Activated CD8-positive, alpha-beta T cell treated with anti-CD3 and anti-CD28 coated beads, Interleukin-2, amount 10 ng/mL, durations not matched to agents 7 days and 5 days (primary cell): ENCODE data around the gene BTRC. TPM values are rescaled to one million over a fixed set of nuclear protein-coding genes. Genes with fewer than 3 reads are reported as not detected.

Source experiments
- ATAC-seq: fragments of 150-1000 bp; cut with Tn5 transposase; one replicate; pipeline ENCODE4 v1.10.0; 2021; ENCODE audit warnings: moderate library complexity
- CTCF ChIA-PET: fragments of 350-600 bp; sonication (Branson Sonifier 250); formaldehyde crosslinking; loops from one replicate; lab custom pipeline; 2021; ENCODE audit warnings: antibody characterized with exemption; lab: Charles Lee
- POLR2A ChIA-PET: fragments of 350-600 bp; sonication (Branson Sonifier 250); formaldehyde crosslinking; loops from one replicate; lab custom pipeline; 2021; ENCODE audit warnings: antibody characterized with exemption; lab: Charles Lee
- DNase-seq: peaks from one replicate; pipeline ENCODE4 v3.0.0-alpha.2; 2020
- H3K27ac Mint-ChIP-seq: one replicate; pipeline ENCODE4 v1.8.0; 2021; ENCODE audit warnings: mild to moderate bottlenecking, mixed read lengths
- H3K27me3 Mint-ChIP-seq: one replicate; pipeline ENCODE4 v1.8.0; 2021; ENCODE audit warnings: low read depth, mixed read lengths
- H3K36me3 Mint-ChIP-seq: one replicate; pipeline ENCODE4 v1.8.0; 2021; ENCODE audit warnings: low read depth, mixed read lengths
- H3K4me1 Mint-ChIP-seq: one replicate; pipeline ENCODE4 v1.8.0; 2021; ENCODE audit warnings: low read depth, mixed read lengths
- H3K4me3 Mint-ChIP-seq: one replicate; pipeline ENCODE4 v1.8.0; 2021; ENCODE audit warnings: mild to moderate bottlenecking, mixed read lengths
- H3K9me3 Mint-ChIP-seq: one replicate; pipeline ENCODE4 v1.8.0; 2022; ENCODE audit warnings: mixed read lengths; ENCODE audit not compliant: insufficient read depth
- total RNA-seq, 2 experiments: library from RNA; stranded (reverse); gene quantifications; one replicate each; pipeline ENCODE4 v1.2.3, GENCODE V29; 2021

BTRC gene
- total RNA-seq, 2 experiments from 2014 or later = 11.0 to 11.2 TPM

GRCh38 chr10:101557541-101557940, 203.6 kb downstream of the BTRC start:
- Mint-ChIP-seq H3K36me3 (peaks cover 2% of the 10 kb centered on the region), H3K27ac (peak overlapping the region; percentile 31), H3K27me3 (no peaks in the 10 kb centered on the region), H3K4me1 (peaks cover 20% of the 10 kb centered on the region), H3K9me3 (no peaks in the 10 kb centered on the region), H3K4me3 (no peak overlapping the region)
- DNase-seq (no peak), ATAC-seq (no peak)
- ChIA-PET POLR2A (no interaction called here), CTCF (interaction anchor here (5.2 kb wide), 1 partner anchor 13 kb away, joined by 37 read pairs; no protein-coding TSS in a partner anchor)

GRCh38 chr10:101558204-101558603, 204.2 kb downstream of the BTRC start:
- DNase-seq (no peak), ATAC-seq (peak; percentile 70)
- no peaks in the 10 kb centered on the region for H3K9me3 Mint-ChIP-seq
- H3K27me3 Mint-ChIP-seq = no peaks in the 10 kb centered on the region
- ChIA-PET POLR2A (no interaction called here), CTCF (interaction anchor here (0.7 to 5.2 kb wide), 2 partner anchors 12 to 22 kb away, joined by 3 to 37 read pairs; no protein-coding TSS in a partner anchor)
- peak overlapping the region; percentile 31 for H3K27ac Mint-ChIP-seq
- H3K4me3 Mint-ChIP-seq = no peak overlapping the region
- peaks cover 20% of the 10 kb centered on the region for H3K4me1 Mint-ChIP-seq
- no peaks in the 10 kb centered on the region for H3K36me3 Mint-ChIP-seq

- Mint-ChIP-seq H3K27ac (peak overlapping the region; percentile 31), H3K9me3 (no peaks in the 10 kb centered on the region), H3K4me3 (no peak overlapping the region), H3K4me1 (peaks cover 20% of the 10 kb centered on the region), H3K27me3 (peaks cover 2% of the 10 kb centered on the region), H3K36me3 (no peaks in the 10 kb centered on the region)
- ATAC-seq (no peak), DNase-seq (no peak)
- ChIA-PET POLR2A (no interaction called here), CTCF (interaction anchor here (0.7 to 5.2 kb wide), 2 partner anchors 11 to 23 kb away, joined by 3 to 37 read pairs; no protein-coding TSS in a partner anchor)
These were observed 205.0 kb downstream of the BTRC start for GRCh38 chr10:101558671-101559595.

- DNase-seq (no peak), ATAC-seq (no peak)
- H3K27ac Mint-ChIP-seq = peak overlapping the region; percentile 32
- peaks cover 20% of the 10 kb centered on the region for H3K4me1 Mint-ChIP-seq
- peaks cover 2% of the 10 kb centered on the region for H3K27me3 Mint-ChIP-seq
- no peaks in the 10 kb centered on the region for H3K36me3 Mint-ChIP-seq
- H3K4me3 Mint-ChIP-seq = no peak overlapping the region
- ChIA-PET CTCF (interaction anchor here (1.0 kb wide), 1 partner anchor 10 kb away, joined by 7 read pairs; no protein-coding TSS in a partner anchor), POLR2A (interaction anchor here (0.6 kb wide), 1 partner anchor 32 kb away, joined by 6 read pairs; no protein-coding TSS in a partner anchor)
- H3K9me3 Mint-ChIP-seq = no peaks in the 10 kb centered on the region
These were observed 205.8 kb downstream of the BTRC start for GRCh38 chr10:101559596-101560297.

- Mint-ChIP-seq H3K4me3 (no peak overlapping the region), H3K36me3 (no peaks in the 10 kb centered on the region), H3K9me3 (no peaks in the 10 kb centered on the region), H3K27me3 (peaks cover 9% of the 10 kb centered on the region), H3K4me1 (peaks cover 20% of the 10 kb centered on the region), H3K27ac (peak overlapping the region; percentile 39)
- ChIA-PET CTCF (interaction anchor here (1.0 to 1.1 kb wide), 2 partner anchors 9 to 23 kb away, joined by 3 to 7 read pairs; no protein-coding TSS in a partner anchor), POLR2A (interaction anchor here (0.6 kb wide), 1 partner anchor 31 kb away, joined by 6 read pairs; no protein-coding TSS in a partner anchor)
- no peak for ATAC-seq
- DNase-seq = no peak
These were observed 206.5 kb downstream of the BTRC start for GRCh38 chr10:101560298-101561067.

- POLR2A ChIA-PET = no interaction called here
- H3K27me3 Mint-ChIP-seq = peaks cover 17% of the 10 kb centered on the region
- no peak overlapping the region for H3K4me3 Mint-ChIP-seq
- H3K4me1 Mint-ChIP-seq = peaks cover 22% of the 10 kb centered on the region
- no peaks in the 10 kb centered on the region for H3K36me3 Mint-ChIP-seq
- H3K9me3 Mint-ChIP-seq = no peaks in the 10 kb centered on the region
- CTCF ChIA-PET = interaction anchor here (1.0 to 1.1 kb wide), 3 partner anchors 24 to 269 kb away, joined by 3 read pairs; no protein-coding TSS in a partner anchor
- DNase-seq (no peak), ATAC-seq (no peak)
- peak overlapping the region; percentile 39 for H3K27ac Mint-ChIP-seq
These were observed 207.3 kb downstream of the BTRC start for GRCh38 chr10:101561068-101561915.

GRCh38 chr10:101562231-101562630, 208.3 kb downstream of the BTRC start:
- ChIA-PET POLR2A (no interaction called here), CTCF (interaction anchor here (1.0 to 1.1 kb wide), 2 partner anchors 29 to 270 kb away, joined by 3 read pairs; no protein-coding TSS in a partner anchor)
- Mint-ChIP-seq H3K27ac (no peak overlapping the region), H3K9me3 (no peaks in the 10 kb centered on the region), H3K36me3 (no peaks in the 10 kb centered on the region), H3K4me3 (no peak overlapping the region), H3K4me1 (peaks cover 26% of the 10 kb centered on the region), H3K27me3 (peaks cover 23% of the 10 kb centered on the region)
- DNase-seq = no peak
- no peak for ATAC-seq

GRCh38 chr10:101563007-101563406, 209.0 kb downstream of the BTRC start:
- no peak for ATAC-seq
- H3K4me3 Mint-ChIP-seq = no peak overlapping the region
- CTCF ChIA-PET = interaction anchor here (1.0 to 1.2 kb wide), 2 partner anchors 218 to 349 kb away, joined by 3 read pairs; no protein-coding TSS in a partner anchor

GRCh38 chr10:101563497-101564040, 209.6 kb downstream of the BTRC start:
- Mint-ChIP-seq H3K27ac (no peak overlapping the region), H3K9me3 (no peaks in the 10 kb centered on the region), H3K27me3 (peaks cover 36% of the 10 kb centered on the region), H3K4me3 (no peak overlapping the region), H3K36me3 (no peaks in the 10 kb centered on the region), H3K4me1 (peaks cover 13% of the 10 kb centered on the region)
- CTCF ChIA-PET = interaction anchor here (1.0 to 1.2 kb wide), 2 partner anchors 218 to 349 kb away, joined by 3 read pairs; no protein-coding TSS in a partner anchor
- POLR2A ChIA-PET = no interaction called here
- no peak for DNase-seq
- ATAC-seq = no peak

More at GRCh38 chr10:101563007-101563406, 209.0 kb downstream of the BTRC start:
- no peak overlapping the region for H3K27ac Mint-ChIP-seq
- H3K36me3 Mint-ChIP-seq = no peaks in the 10 kb centered on the region
- H3K27me3 Mint-ChIP-seq = peaks cover 30% of the 10 kb centered on the region
- H3K4me1 Mint-ChIP-seq = peaks cover 19% of the 10 kb centered on the region
- DNase-seq = no peak
- POLR2A ChIA-PET = no interaction called here
- H3K9me3 Mint-ChIP-seq = no peaks in the 10 kb centered on the region

- no peak for DNase-seq
- POLR2A ChIA-PET = no interaction called here
- Mint-ChIP-seq H3K27me3 (peaks cover 45% of the 10 kb centered on the region), H3K4me3 (no peak overlapping the region), H3K9me3 (no peaks in the 10 kb centered on the region), H3K4me1 (peaks cover 8% of the 10 kb centered on the region), H3K36me3 (no peaks in the 10 kb centered on the region), H3K27ac (no peak overlapping the region)
- ATAC-seq = no peak
- CTCF ChIA-PET = no interaction called here
These were observed 210.6 kb downstream of the BTRC start for GRCh38 chr10:101564490-101564991.
